Gastroesophageal sphincter (tissue), 3 donors: ENCODE data around the gene OTULINL.

Experiments
- POLR2A ChIP-seq, 2 donors: fragments of 450-650 bp; IDR thresholded peaks; one replicate each; pipeline ENCODE4 v1.6.1; 2017; ENCODE audit warnings: antibody characterized with exemption in 2 of 2, mild to moderate bottlenecking in 2 of 2, moderate library complexity in 1 of 2
- TF ChIP-seq, protein P1 (sequence below), 4 experiments: fragments of 200-600 bp in 2 of 4; fragments of 450-650 bp in 2 of 4; sonication (generic) in 1 of 4; IDR thresholded peaks; one replicate each; pipeline ENCODE4 v1.5.1; 2017 to 2019; ENCODE audit warnings: antibody characterized with exemption in 4 of 4, mild to moderate bottlenecking in 2 of 4, moderate library complexity in 2 of 4

DNA sequence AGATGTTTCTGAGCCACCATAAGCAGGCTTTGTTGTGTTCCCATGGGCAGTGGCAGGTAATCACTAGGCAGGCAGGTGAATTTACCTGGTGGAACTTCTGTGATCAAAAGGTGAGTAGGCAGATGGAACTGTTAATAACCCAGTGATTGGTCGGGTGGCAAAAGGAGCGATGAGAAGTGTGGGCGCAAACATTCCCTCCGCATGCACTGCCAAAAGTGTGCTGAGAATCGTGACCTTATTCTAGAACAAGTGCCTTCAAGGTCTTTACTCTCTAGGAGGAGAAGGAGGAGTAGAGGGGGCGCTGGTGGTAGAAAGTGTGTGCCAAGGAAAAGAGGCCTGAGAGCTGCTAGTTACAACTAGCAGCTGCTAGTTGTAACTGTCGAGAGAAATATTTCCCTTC, 3.3 kb downstream of the OTULINL start:
- TF ChIP-seq, protein P1, sequence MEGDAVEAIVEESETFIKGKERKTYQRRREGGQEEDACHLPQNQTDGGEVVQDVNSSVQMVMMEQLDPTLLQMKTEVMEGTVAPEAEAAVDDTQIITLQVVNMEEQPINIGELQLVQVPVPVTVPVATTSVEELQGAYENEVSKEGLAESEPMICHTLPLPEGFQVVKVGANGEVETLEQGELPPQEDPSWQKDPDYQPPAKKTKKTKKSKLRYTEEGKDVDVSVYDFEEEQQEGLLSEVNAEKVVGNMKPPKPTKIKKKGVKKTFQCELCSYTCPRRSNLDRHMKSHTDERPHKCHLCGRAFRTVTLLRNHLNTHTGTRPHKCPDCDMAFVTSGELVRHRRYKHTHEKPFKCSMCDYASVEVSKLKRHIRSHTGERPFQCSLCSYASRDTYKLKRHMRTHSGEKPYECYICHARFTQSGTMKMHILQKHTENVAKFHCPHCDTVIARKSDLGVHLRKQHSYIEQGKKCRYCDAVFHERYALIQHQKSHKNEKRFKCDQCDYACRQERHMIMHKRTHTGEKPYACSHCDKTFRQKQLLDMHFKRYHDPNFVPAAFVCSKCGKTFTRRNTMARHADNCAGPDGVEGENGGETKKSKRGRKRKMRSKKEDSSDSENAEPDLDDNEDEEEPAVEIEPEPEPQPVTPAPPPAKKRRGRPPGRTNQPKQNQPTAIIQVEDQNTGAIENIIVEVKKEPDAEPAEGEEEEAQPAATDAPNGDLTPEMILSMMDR (IDR thresholded peaks at IDR 0.05): no peak
- TF ChIP-seq POLR2A (IDR thresholded peaks at IDR 0.05): no peak
